ENCODE results near the gene TPM4.
A peak's percentile ranks its signal among the peaks of the same experiment; 100 is the strongest.

DNA sequence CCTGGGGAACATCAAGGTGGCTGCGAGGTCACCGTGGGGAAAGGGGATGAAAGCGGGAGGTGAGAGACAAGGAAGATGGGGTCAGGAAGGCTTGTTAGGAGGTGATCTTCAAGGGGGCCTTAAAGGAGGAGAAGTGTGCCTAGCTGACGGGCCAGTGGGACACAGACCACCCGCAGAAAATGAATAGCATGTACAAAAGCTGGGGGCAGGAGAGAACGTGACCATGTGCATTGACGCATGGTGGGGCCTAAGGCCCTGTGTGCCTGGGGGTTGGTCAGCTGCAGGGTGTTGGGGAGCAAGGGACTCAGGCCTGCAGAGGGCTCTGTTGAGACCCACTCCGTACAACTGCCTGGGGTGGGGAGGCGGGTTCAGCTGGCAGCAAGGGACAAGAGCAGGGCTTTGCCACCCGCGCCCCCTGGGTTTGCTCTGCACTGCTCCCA lies 41.3 kb downstream of the TPM4 start:
- TF ChIP-seq, protein P1, sequence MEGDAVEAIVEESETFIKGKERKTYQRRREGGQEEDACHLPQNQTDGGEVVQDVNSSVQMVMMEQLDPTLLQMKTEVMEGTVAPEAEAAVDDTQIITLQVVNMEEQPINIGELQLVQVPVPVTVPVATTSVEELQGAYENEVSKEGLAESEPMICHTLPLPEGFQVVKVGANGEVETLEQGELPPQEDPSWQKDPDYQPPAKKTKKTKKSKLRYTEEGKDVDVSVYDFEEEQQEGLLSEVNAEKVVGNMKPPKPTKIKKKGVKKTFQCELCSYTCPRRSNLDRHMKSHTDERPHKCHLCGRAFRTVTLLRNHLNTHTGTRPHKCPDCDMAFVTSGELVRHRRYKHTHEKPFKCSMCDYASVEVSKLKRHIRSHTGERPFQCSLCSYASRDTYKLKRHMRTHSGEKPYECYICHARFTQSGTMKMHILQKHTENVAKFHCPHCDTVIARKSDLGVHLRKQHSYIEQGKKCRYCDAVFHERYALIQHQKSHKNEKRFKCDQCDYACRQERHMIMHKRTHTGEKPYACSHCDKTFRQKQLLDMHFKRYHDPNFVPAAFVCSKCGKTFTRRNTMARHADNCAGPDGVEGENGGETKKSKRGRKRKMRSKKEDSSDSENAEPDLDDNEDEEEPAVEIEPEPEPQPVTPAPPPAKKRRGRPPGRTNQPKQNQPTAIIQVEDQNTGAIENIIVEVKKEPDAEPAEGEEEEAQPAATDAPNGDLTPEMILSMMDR (IDR thresholded peaks at IDR 0.05; ENCODE audit: control extremely low read depth in 1 of 3, insufficient read depth in 1 of 3, low read depth in 1 of 3, low read length in 3 of 3): peak; percentile 37 to 45 (median 39)
- TF ChIP-seq, protein P2, sequence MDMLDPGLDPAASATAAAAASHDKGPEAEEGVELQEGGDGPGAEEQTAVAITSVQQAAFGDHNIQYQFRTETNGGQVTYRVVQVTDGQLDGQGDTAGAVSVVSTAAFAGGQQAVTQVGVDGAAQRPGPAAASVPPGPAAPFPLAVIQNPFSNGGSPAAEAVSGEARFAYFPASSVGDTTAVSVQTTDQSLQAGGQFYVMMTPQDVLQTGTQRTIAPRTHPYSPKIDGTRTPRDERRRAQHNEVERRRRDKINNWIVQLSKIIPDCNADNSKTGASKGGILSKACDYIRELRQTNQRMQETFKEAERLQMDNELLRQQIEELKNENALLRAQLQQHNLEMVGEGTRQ (IDR thresholded peaks at IDR 0.05; ENCODE audit: low read length): no peak
- no peak for TF ChIP-seq POLR2A (IDR thresholded peaks at IDR 0.05; ENCODE audit: control extremely low read depth in 1 of 2, low read depth in 2 of 2, low read length in 2 of 2)
- TF ChIP-seq MAX (IDR thresholded peaks at IDR 0.05): no peak
- TF ChIP-seq POLR2AphosphoS5 (IDR thresholded peaks at IDR 0.05; ENCODE audit: low read depth, low read length): 0 out of 2 replicates have a peak, but pooled peaks have one; percentile 18
- TF ChIP-seq SP1 (IDR thresholded peaks at IDR 0.05; ENCODE audit: low read depth, low read length): no peak
- TF ChIP-seq TCF12 (IDR thresholded peaks at IDR 0.05; ENCODE audit: low read depth, low read length): no peak
- TF ChIP-seq CEBPB (IDR thresholded peaks at IDR 0.05; ENCODE audit: low read depth, low read length): no peak
- TF ChIP-seq ATF3 (IDR thresholded peaks at IDR 0.05; ENCODE audit: insufficient read depth, low read depth, low read length): no peak
